Urinary bladder (tissue), 4 donors: Measurements from ENCODE around the gene PRPSAP1. TPM values are rescaled to one million over a fixed set of nuclear protein-coding genes. Genes with fewer than 3 reads are reported as not detected.

Experiments used
- DNase-seq: peaks from one replicate; pipeline ENCODE4 v3.0.0-alpha.2; 2015; ENCODE audit errors: extremely low spot score
- H3K27ac ChIP-seq: one replicate; pipeline ENCODE4 v1.5.1; 2013; ENCODE audit warnings: low read depth, mild to moderate bottlenecking, moderate library complexity
- H3K36me3 ChIP-seq: one replicate; pipeline ENCODE4 v1.6.1; 2013; ENCODE audit warnings: mild to moderate bottlenecking, moderate library complexity; ENCODE audit not compliant: insufficient read depth
- H3K4me1 ChIP-seq: one replicate; pipeline ENCODE4 v1.6.1; 2013; ENCODE audit warnings: mild to moderate bottlenecking, moderate library complexity; ENCODE audit not compliant: insufficient read depth
- H3K4me3 ChIP-seq: one replicate; pipeline ENCODE4 v1.5.1; 2013; ENCODE audit warnings: low read depth, low read length
- WGBS: extraction: QIAGEN DNeasy Blood & Tissue Kit; methylation state at CpG from one replicate; pipeline ENCODE4 v1.1.7; 2013; 5-methylcytosine and 5-hydroxymethylcytosine counted together
- polyA plus RNA-seq: library from polyadenylated mRNA; stranded (reverse); fragments of 200-250 nt; gene quantifications from one replicate; pipeline ENCODE4 v1.2.3, GENCODE V29; 2013
- total RNA-seq: library from RNA; depleted of rRNA; stranded (reverse); fragments of >200 nt; gene quantifications from one replicate; pipeline ENCODE4 v1.2.3, GENCODE V29; 2014
- donor health status: healthy with polysubstance abuse.
- donor health status: healthy.

Gene PRPSAP1, protein sequence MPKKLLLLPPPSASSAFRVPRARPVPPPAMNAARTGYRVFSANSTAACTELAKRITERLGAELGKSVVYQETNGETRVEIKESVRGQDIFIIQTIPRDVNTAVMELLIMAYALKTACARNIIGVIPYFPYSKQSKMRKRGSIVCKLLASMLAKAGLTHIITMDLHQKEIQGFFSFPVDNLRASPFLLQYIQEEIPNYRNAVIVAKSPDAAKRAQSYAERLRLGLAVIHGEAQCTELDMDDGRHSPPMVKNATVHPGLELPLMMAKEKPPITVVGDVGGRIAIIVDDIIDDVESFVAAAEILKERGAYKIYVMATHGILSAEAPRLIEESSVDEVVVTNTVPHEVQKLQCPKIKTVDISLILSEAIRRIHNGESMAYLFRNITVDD
- total RNA-seq (38.9 TPM), polyA plus RNA-seq (40.5 TPM)

DNA sequence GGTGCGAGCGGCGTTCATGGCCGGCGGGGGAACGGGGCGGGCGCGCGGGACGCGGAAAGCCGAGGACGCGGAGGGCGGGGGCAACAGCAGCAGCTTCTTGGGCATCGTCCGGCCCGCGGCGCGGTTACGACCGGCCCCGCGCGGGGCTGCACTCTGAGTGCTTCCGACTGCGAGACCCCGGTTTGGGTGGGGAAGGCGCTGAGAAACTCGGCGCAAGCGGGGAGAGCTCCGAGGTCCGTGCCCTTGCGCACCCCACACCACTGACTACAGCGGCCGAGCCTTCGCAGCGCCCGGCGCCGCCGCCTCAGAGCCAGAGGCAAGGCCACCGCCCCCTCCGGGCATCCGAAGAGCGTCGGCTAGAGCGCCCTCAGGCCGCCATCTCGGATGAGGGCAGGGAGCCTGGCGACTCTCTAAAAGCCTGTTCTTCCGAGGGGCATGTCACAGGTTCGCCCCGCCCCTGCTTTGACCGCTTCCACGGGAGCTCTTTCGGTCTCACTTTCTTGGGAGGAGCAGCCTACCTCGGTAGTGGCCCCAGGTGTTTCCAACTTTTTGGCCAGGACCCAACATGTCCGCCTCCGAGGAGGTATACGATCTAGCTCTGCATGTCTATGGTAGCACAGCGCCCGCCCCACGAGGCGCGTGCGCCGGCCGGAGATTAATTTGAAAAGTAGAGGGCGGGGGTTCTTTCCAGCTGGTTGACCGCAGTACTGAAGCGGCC is at the start of gene PRPSAP1:
Gene PRPSAP1, minus strand, starts transcription at position 318 of the 718 bp plus-strand sequence. Its CDS starts 213 bp downstream, at position 105.
- Histone ChIP-seq H3K4me3 (peak within 1 kb of the TSS; percentile 95), H3K27ac (peak within 1 kb of the TSS; percentile 89), H3K4me1 (no peaks in the 10 kb centered on the region), H3K36me3 (no peaks in the 10 kb centered on the region)
- peak; percentile 84 for DNase-seq
- under 1% methylated on average over 75 of the region's 75 CpGs for WGBS

DNA sequence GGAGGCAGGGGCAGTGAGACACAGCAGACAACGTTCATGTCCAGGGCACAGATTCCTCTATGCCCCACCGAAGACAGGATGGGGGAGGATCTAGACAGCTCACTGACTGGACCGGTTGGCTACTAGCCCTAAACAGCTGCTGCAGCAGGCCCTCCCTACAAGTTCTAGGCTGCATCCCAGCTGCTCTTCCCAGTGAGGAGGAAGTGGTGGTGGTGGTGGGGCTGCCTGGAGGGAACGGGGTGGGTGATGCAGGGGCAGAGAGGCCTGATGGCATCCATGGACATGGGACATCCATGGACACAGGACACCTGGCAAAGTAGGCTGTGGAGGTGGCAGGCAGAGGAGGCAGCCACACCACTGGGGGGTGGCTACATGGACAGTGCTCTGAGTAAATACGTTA is 49.0 kb upstream of the PRPSAP1 start:
- no peaks in the 10 kb centered on the region for H3K36me3 ChIP-seq
- no peak for DNase-seq
- no peak overlapping the region for H3K4me3 ChIP-seq
- no peaks in the 10 kb centered on the region for H3K4me1 ChIP-seq
- no peak overlapping the region for H3K27ac ChIP-seq
- WGBS = 85% methylated on average over 5 of the region's 5 CpGs

DNA sequence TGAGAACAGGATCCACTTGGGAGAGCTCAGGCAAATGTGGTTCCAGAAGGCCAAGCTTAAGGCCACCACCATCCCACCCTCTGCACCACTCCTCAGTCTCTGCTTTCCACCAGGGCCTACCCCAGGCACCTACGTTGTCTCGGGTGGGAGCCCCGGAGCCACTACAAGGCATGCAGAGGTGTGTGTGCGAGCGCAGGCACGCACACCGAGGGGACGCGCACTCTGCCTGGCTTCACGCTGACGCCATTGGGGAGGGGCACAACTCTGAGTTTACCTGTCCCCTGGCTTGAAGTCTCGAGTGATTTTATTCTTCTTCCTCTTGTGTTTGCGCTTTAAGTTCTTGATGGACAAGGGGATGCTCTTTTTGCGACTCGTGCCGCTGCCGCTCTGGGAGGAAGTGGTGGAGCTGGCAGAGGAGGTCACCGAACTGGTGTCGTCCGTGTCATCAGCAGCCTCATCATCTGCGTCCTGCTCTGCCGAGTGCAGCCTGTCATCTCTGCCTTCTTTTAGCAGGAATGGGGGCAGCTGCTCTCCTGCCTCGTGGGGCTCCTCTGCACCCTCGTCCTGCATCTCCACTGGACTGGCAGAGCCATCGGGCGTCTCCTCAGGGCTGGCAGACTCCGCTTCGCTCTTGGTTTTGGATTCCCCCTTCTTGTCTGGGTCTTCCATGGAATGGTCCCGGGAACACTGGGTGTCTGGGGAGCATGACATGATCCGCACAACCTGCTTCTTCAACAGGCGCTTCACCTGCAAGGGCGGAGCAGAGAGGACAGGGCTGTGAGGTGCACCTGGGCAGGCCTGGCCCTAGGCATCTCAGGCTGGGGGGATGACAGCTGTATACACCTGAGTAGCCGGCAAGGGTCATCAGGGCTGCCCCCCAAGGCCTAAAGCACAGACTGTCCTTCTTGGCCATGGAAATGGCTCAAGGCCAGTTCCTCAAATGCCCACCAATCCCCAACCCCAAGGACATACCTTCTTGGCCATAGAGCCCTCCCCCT is 45.8 kb upstream of the PRPSAP1 start:
- no peak for DNase-seq
- WGBS = 91% methylated on average over 33 of the region's 33 CpGs
- H3K27ac ChIP-seq = no peak overlapping the region

DNA sequence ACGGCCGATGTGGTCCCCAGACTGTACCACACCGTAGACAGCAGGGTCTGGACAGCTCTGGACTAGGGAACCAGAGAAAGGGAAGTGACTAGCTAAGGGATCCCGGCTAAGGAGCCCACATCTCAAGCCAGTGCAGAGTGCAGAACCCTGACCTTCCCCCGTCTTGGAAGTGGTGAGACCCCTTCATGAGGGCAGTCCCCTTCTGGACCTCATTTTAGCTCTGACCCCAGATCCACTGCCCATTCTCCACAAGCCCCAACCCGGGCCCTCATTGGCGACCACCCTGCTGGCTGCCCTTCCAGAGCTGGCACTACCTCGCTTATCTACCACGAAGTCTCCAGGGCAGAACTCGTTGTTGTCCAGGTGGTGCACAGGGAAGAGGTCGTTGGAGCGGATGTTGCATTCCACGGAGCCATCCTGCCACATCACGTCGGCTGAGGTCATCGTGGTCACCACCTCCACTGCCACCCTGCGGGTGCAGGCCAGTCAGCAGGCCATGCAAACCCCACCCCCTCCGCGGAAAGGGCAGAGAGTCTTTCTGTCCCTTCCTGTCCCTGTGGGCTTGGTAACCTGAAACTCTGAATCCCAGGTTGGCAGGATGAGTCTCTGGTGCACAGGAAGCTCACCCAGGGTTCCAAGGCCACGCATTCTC is 44.9 kb upstream of the PRPSAP1 start:
- Histone ChIP-seq H3K36me3 (peaks cover 2% of the 10 kb centered on the region), H3K4me3 (no peak overlapping the region), H3K27ac (no peak overlapping the region), H3K4me1 (no peaks in the 10 kb centered on the region)
- 86% methylated on average over 20 of the region's 20 CpGs for WGBS
- no peak for DNase-seq

More for the DNA sequence above, 45.8 kb upstream of the PRPSAP1 start:
- Histone ChIP-seq H3K4me3 (no peak overlapping the region), H3K4me1 (no peaks in the 10 kb centered on the region), H3K36me3 (peaks cover 2% of the 10 kb centered on the region)

DNA sequence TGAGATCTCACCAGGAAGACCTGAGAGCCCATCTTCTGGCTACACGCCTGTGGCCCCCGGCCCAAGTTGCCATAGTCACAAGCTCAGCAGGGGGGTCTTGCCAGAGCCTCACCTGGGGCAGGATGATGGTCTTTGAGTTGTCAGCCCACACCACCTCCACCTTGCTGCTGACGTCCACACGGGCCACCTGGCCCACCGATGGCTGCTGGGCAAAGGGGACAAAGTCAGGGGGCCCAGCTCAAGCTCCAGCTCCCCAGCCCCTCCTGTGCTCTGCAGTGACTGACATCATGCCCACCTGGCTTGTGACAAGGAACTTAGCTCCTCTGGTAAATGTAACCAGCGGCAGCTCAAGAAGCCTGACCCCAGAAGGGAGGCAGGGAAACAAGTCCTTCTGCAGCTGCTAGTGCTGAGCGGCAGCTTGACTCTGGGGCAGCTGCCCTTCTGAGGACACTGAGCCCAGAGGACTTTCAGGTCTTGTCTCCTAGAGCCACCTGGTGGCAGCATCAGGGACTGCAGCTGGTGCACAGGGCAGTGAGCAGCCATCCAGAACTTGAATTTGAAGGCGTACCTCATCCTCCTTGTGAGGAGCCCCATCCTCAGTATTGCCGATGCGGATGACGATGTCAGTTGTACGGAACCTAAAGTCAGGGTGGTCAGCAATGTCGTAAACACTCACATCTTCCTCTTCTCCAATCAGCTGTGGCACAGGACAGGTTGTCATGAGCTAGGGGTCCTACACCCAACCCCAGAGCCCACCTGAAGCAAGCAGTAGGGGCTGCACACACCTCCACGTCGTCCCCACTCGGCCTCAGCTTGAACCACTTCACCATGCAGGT is 44.2 kb upstream of the PRPSAP1 start:
- no peak for DNase-seq
- 57% methylated on average over 16 of the region's 16 CpGs for WGBS
- no peak overlapping the region for H3K27ac ChIP-seq
- no peak overlapping the region for H3K4me3 ChIP-seq
- H3K36me3 ChIP-seq = peaks cover 2% of the 10 kb centered on the region
- H3K4me1 ChIP-seq = no peaks in the 10 kb centered on the region

DNA sequence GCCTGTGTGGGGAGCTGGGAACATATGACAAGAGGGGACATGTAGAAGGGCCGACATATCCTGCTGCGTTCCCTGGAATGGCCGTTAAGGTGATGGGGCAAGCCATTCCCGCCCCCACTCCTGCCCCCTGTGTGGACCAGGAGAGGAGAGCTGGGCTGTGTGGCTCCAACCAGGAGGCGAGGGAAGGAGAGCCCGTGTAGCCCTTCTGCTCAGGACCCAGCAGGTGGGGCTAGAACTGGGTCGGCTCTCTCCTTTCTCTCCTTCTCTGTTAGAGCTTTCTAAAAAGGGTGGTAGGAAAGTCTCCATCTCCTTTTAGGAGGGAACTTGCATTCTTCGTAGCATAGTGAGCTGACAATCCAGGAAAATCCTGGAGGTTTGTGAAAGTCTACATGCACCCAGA is 43.5 kb upstream of the PRPSAP1 start:
- no peak for DNase-seq
- Histone ChIP-seq H3K4me3 (no peak overlapping the region), H3K4me1 (no peaks in the 10 kb centered on the region), H3K36me3 (peaks cover 2% of the 10 kb centered on the region), H3K27ac (no peak overlapping the region)
- WGBS = 88% methylated on average over 8 of the region's 8 CpGs

DNA sequence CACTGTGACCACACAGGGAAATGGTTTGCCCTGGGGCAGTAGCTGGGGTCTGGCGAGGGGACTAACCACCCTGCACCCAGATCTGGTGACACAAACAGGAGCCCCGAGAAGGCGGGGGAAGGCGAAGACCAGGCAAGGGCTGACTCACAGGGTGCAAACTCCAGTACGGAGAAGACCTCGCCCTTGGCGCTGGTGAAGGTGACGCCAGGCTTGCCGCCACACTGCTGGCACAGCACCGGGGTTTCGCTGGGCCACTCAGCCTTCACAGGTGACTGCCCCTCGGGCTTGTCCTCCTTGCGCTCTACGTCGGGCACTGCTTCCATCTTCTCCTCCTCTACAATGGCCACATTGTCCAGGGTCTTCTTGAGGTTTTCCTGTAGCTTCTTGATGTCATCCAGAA is 42.3 kb upstream of the PRPSAP1 start:
- Histone ChIP-seq H3K27ac (no peak overlapping the region), H3K36me3 (peaks cover 4% of the 10 kb centered on the region), H3K4me1 (no peaks in the 10 kb centered on the region), H3K4me3 (no peak overlapping the region)
- DNase-seq = no peak
- WGBS = 95% methylated on average over 15 of the region's 15 CpGs

DNA sequence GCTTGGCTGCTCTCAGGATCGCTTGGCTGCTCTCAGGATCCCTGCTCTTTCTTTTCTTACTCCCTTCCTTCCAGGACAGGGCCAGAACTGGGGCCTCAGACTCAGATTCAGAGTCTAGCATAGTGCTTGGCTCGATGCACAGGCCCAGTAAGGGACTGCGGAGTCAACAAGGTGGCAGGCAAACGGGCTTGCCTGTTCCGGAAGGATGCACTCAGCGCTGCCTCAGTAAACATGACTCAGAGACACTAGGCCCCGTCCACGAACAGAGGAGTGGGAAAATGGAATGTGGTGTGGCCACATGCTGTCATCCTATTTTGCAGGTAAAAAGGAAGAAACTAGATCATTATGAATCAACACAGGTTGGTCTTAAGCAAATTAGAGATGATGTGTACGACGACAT is 40.5 kb upstream of the PRPSAP1 start:
- H3K4me1 ChIP-seq = no peaks in the 10 kb centered on the region
- 90% methylated on average over 10 of the region's 10 CpGs for WGBS
- no peak overlapping the region for H3K27ac ChIP-seq
- DNase-seq = no peak
- peaks cover 6% of the 10 kb centered on the region for H3K36me3 ChIP-seq
- no peak overlapping the region for H3K4me3 ChIP-seq

DNA sequence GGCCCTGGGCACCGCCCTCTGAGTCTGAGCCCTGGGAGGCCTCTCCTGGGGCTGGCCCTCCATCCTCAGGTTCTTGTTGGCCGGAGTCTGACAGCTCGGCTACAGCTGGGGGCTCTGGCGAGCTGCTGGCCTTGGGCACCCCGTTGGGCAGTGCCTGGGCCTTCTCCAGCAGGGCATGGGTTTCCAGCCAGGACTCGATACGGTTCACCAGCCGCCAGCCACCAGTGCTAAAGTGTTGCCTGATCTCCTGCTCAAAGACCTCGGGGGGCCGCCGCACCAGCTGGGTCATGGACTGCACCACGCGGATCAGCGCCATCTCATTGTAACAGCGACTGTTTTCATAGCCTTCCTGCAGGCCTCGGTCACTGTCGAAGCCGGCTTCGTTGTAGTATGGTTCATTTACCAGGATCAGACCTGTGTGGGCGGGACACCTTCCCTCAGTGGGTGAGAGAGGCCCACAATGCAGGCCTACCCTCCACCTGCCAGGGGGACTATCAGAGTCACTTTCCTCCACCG is 37.5 kb upstream of the PRPSAP1 start:
- H3K36me3 ChIP-seq = peaks cover 4% of the 10 kb centered on the region

DNA sequence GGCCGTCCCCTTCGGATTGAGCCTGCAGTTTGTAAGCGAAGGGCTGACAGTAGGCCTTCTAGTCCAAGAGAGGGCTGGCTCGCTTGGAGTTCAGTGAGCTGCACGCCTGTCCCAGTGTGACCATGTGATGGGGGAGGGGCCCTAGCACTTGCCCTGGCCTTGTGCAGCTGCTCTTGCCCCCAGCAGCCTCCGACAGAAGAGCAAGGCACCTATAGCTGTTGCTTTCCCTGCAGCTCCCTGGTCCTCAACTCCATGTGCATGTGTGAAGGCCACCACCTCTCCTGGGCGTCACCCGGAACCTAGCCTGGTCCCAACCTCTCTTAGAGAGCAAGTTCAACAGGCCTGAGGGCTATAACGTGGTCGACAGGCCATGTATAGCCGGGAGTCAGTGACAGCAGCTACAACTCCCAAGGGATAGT is 36.3 kb upstream of the PRPSAP1 start:
- H3K4me1 ChIP-seq = no peaks in the 10 kb centered on the region
- no peak overlapping the region for H3K27ac ChIP-seq
- no peak for DNase-seq
- H3K4me3 ChIP-seq = no peak overlapping the region
- 76% methylated on average over 11 of the region's 11 CpGs for WGBS
- H3K36me3 ChIP-seq = peaks cover 4% of the 10 kb centered on the region

More for the DNA sequence above, 37.5 kb upstream of the PRPSAP1 start:
- Histone ChIP-seq H3K4me1 (no peaks in the 10 kb centered on the region), H3K27ac (no peak overlapping the region), H3K4me3 (no peak overlapping the region)
- DNase-seq = no peak
- 96% methylated on average over 21 of the region's 21 CpGs for WGBS

DNA sequence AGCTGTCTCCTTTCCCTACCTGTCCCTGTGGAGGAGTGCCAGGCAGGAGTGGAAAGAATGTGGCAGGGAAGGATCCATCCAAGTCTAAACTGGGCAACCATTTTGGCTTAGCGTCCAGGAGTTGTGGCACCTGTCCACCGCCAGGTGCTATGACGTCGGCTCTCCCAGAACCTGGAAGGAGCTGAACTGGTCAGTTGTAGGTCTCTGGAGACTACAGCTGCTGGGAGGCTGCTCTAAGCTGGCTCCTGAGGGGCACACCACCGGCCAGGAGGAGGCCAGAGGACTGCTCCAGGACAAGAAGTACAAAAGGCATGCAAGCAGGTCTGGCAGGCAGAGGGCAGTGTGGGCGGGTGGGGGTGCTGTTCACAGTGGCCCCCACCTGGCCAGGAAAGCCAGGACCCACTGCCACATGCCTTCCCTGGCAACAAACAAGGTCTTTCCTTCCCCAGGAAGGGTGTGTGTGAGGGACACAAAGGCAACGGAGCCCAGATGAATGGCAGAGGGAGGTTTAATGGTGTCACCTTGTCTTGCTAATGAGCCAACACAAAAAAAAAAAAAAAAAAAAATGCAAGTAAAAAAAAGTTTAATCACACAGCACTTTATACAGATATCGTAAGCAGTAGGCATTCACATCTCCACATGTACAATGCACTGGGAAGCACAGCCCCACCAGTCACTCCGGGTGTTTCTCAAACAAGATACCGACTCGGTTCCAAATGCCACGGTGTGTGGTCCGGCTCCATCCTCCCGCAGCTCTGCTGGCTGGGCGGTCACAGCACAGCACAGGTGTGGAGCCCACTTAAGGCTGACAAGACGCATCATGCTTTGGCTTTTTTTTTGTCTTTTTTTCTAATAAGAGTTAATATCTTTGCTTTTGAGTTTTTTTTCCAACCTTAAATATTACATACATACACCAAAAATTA is 35.5 kb upstream of the PRPSAP1 start:
- H3K36me3 ChIP-seq = peaks cover 4% of the 10 kb centered on the region
- H3K27ac ChIP-seq = no peak overlapping the region
- H3K4me3 ChIP-seq = no peak overlapping the region
- WGBS = 84% methylated on average over 16 of the region's 16 CpGs
- DNase-seq = no peak
- H3K4me1 ChIP-seq = no peaks in the 10 kb centered on the region
